Neural cell (in vitro differentiated cells): ENCODE measurements around the gene SBSN.
"Not testable (repeated sequence)": the region's sequence is repeated elsewhere in the genome, so short reads cannot be mapped to it uniquely, and the experiment has no call there.

Source experiments
- EP300 ChIP-seq: fragments of 450-650 bp; conservative IDR thresholded peaks from 2 replicates; pipeline ENCODE4 v1.6.1; 2014; ENCODE audit warnings: antibody characterized with exemption, mild to moderate bottlenecking, moderate library complexity; ENCODE audit not compliant: poor library complexity, severe bottlenecking
- POLR2AphosphoS5 ChIP-seq: IDR thresholded peaks from 2 replicates; pipeline ENCODE4 v1.6.1; 2012
- TF ChIP-seq, protein P1 (sequence below): fragments of 450-650 bp; IDR thresholded peaks from 2 replicates; pipeline ENCODE4 v1.5.1; 2014; ENCODE audit warnings: antibody characterized with exemption, mild to moderate bottlenecking, moderate library complexity; ENCODE audit not compliant: poor library complexity, severe bottlenecking
- TF ChIP-seq, protein P2 (sequence below): IDR thresholded peaks from 2 replicates; pipeline ENCODE4 v1.6.1; 2012; ENCODE audit warnings: borderline replicate concordance

DNA sequence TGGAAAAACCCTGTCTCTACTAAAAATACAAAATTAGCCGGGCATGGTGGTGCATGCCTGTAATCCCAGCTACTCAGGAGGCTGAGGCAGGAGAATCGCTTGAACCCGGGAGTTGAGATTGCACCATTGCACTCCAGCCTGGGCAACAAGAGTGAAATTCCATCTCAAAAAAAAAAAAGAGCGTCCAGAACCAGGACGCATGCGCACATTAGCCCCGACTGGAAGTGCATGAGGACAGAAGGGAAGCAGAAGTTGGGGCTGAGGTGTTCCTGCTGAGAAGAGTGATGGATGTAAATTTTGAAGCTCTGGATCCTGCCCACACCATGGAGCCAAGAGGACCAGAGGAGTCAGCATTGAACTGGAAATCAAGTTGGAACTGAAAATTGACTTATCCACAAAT, 53.5 kb downstream of the SBSN start:
- TF ChIP-seq, protein P1, sequence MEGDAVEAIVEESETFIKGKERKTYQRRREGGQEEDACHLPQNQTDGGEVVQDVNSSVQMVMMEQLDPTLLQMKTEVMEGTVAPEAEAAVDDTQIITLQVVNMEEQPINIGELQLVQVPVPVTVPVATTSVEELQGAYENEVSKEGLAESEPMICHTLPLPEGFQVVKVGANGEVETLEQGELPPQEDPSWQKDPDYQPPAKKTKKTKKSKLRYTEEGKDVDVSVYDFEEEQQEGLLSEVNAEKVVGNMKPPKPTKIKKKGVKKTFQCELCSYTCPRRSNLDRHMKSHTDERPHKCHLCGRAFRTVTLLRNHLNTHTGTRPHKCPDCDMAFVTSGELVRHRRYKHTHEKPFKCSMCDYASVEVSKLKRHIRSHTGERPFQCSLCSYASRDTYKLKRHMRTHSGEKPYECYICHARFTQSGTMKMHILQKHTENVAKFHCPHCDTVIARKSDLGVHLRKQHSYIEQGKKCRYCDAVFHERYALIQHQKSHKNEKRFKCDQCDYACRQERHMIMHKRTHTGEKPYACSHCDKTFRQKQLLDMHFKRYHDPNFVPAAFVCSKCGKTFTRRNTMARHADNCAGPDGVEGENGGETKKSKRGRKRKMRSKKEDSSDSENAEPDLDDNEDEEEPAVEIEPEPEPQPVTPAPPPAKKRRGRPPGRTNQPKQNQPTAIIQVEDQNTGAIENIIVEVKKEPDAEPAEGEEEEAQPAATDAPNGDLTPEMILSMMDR, result not testable (repeated sequence)
- TF ChIP-seq, protein P2, sequence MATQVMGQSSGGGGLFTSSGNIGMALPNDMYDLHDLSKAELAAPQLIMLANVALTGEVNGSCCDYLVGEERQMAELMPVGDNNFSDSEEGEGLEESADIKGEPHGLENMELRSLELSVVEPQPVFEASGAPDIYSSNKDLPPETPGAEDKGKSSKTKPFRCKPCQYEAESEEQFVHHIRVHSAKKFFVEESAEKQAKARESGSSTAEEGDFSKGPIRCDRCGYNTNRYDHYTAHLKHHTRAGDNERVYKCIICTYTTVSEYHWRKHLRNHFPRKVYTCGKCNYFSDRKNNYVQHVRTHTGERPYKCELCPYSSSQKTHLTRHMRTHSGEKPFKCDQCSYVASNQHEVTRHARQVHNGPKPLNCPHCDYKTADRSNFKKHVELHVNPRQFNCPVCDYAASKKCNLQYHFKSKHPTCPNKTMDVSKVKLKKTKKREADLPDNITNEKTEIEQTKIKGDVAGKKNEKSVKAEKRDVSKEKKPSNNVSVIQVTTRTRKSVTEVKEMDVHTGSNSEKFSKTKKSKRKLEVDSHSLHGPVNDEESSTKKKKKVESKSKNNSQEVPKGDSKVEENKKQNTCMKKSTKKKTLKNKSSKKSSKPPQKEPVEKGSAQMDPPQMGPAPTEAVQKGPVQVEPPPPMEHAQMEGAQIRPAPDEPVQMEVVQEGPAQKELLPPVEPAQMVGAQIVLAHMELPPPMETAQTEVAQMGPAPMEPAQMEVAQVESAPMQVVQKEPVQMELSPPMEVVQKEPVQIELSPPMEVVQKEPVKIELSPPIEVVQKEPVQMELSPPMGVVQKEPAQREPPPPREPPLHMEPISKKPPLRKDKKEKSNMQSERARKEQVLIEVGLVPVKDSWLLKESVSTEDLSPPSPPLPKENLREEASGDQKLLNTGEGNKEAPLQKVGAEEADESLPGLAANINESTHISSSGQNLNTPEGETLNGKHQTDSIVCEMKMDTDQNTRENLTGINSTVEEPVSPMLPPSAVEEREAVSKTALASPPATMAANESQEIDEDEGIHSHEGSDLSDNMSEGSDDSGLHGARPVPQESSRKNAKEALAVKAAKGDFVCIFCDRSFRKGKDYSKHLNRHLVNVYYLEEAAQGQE, result not testable (repeated sequence)
- TF ChIP-seq POLR2AphosphoS5, EP300: not testable (repeated sequence)
